ENCODE results near the gene ACER1.

ACER1 gene

DNA sequence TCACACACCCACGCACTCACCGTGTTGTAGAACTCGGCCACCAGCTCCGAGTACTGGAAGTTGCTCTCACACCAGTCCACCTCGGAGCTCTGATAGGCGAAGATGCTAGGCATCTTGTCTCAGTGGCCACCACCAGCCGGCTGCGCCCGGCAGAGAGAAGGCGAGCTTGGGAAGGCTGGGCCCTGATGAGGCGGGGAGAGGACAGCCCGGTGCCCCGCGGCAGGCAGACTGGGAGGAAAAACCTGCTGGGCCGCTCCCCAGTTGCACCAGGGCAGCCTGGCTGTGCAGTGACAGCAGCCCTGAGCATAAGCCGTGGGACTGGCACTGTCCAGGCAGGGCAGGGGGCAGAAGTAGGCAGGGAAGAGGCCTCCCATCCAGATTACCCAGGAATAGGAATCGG is at the start of gene ACER1:
TSS of gene ACER1 (minus strand) at position 174 of the 400 bp plus-strand sequence. CDS start at position 113, 61 bp downstream.
- Mint-ChIP-seq H3K27ac (no peak within 1 kb of the TSS), H3K9me3 (no peaks in the 10 kb centered on the region), H3K27me3 (no peaks in the 10 kb centered on the region), H3K4me3 (no peak within 1 kb of the TSS), H3K4me1 (no peaks in the 10 kb centered on the region)
- no peak for ATAC-seq
- DNase-seq, result no peak

GRCh38 chr19:6383188-6383587 is 49.8 kb upstream of the ACER1 start:
- peak overlapping the region; percentile 50 to 91 for H3K27ac Mint-ChIP-seq
- DNase-seq, result no peak
- H3K4me3 Mint-ChIP-seq, result no peak overlapping the region
- no peak for ATAC-seq
- H3K4me1 Mint-ChIP-seq, result peaks cover 6% of the 10 kb centered on the region
- no peaks in the 10 kb centered on the region for H3K9me3 Mint-ChIP-seq
- no peaks in the 10 kb centered on the region for H3K27me3 Mint-ChIP-seq

- no peak for DNase-seq
- Mint-ChIP-seq H3K27me3 (no peaks in the 10 kb centered on the region), H3K4me1 (no peaks in the 10 kb centered on the region), H3K27ac (peak overlapping the region in 1 of 2 donors; percentile 71), H3K4me3 (no peak overlapping the region), H3K9me3 (no peaks in the 10 kb centered on the region)
- peak; percentile 23 for ATAC-seq
Measured at GRCh38 chr19:6381030-6381750, 47.8 kb upstream of the ACER1 start.

- H3K4me1 Mint-ChIP-seq, result peaks cover 2% of the 10 kb centered on the region
- no peaks in the 10 kb centered on the region for H3K27me3 Mint-ChIP-seq
- H3K27ac Mint-ChIP-seq, result peak overlapping the region in 1 of 2 donors; percentile 38
- H3K4me3 Mint-ChIP-seq, result no peak overlapping the region
- DNase-seq, result no peak
- no peaks in the 10 kb centered on the region for H3K9me3 Mint-ChIP-seq
- no peak for ATAC-seq
Measured at GRCh38 chr19:6379744-6380143, 46.3 kb upstream of the ACER1 start.

- Mint-ChIP-seq H3K4me3 (no peak overlapping the region), H3K4me1 (peaks cover 14% of the 10 kb centered on the region), H3K27me3 (no peaks in the 10 kb centered on the region), H3K9me3 (no peaks in the 10 kb centered on the region), H3K27ac (no peak overlapping the region)
- ATAC-seq (no peak), DNase-seq (no peak)
Measured at GRCh38 chr19:6378486-6378885, 45.1 kb upstream of the ACER1 start.

- ATAC-seq, result no peak
- DNase-seq, result no peak
- Mint-ChIP-seq H3K9me3 (no peaks in the 10 kb centered on the region), H3K4me3 (no peak overlapping the region), H3K4me1 (peaks cover 15% of the 10 kb centered on the region), H3K27ac (no peak overlapping the region), H3K27me3 (no peaks in the 10 kb centered on the region)
Measured at GRCh38 chr19:6378041-6378440, 44.6 kb upstream of the ACER1 start.

DNA sequence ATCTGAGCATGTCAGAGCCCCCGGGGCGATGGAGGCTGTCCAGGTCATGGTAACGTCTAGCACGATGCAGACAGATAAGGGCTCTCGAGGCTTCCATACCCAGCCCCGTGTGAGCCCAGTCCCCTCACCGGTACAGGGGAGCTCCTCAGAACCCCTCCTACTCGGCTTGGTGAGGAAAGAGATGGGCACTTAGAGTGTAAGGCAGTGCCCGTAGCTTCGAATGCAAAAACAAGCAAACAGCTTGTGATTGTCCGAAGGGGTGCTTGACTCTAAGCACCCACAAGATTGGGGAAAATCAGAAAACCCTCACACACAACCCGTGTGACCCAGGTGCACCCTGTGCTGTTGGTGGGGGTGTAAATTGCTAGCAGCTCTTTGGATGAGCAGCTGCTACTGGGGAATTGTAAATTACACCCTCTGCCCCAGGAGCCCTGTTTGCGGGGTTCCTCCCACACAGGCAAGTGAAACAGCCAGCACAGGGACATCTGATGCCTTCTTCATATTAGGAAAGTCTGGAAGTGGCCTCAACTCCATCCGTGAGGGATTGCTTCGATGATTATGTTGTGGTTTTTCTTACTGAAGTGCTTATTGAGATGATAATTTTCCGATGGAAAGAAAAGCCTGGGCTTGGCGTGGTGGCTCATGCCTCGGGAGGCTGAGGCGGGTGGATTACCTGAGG is 43.2 kb upstream of the ACER1 start:
- Mint-ChIP-seq H3K4me3 (no peak overlapping the region), H3K27ac (no peak overlapping the region), H3K9me3 (no peaks in the 10 kb centered on the region), H3K4me1 (peaks cover 21% of the 10 kb centered on the region), H3K27me3 (no peaks in the 10 kb centered on the region)
- DNase-seq, result no peak
- no peak for ATAC-seq

DNA sequence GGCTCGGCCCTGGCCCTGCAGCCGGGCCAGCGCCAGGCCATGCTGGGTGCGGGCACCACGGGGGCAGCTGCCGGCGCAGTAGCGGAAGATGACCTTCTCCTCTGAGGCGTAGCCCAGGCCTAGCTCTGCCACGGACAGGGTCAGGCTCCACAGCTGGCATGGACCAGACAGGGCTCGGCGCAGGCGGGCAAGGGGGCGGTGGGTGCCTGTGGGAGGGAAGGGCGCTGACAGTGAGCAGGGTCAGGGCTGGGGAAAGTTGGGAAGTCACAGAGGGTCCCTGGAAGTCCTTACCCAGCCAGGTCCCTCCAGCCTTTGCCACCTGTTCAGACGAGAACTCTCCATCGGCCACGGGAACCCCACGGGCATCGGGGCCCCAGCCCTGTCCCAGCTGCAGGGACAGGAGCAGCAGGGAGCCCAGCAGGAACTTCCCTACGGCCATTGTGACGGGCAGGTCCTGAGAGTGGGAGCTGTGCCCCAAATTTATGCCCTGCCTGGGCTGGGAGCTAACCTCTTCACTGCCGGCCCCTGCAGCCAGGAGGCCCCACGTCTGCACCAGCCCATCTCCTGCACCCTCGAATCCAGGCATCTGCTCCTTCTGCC is 42.1 kb upstream of the ACER1 start, which contains the start of gene PSPN:
TSS of gene PSPN (minus strand) at position 523 of the 600 bp plus-strand sequence. CDS start at position 439, 84 bp downstream.
- H3K4me3 Mint-ChIP-seq, result peak within 1 kb of the TSS in 1 of 2 donors; percentile 35

GRCh38 chr19:6374711-6375410 is 41.4 kb upstream of the ACER1 start:
- DNase-seq (no peak), ATAC-seq (no peak)
- Mint-ChIP-seq H3K27ac (no peak overlapping the region), H3K4me1 (peaks cover 21% of the 10 kb centered on the region), H3K27me3 (no peaks in the 10 kb centered on the region), H3K4me3 (peak overlapping the region in 1 of 2 donors; percentile 35), H3K9me3 (no peaks in the 10 kb centered on the region)

More for the DNA sequence above, 42.1 kb upstream of the ACER1 start, which contains the start of gene PSPN:
- no peak for ATAC-seq
- no peak for DNase-seq
- Mint-ChIP-seq H3K4me1 (peaks cover 21% of the 10 kb centered on the region), H3K9me3 (no peaks in the 10 kb centered on the region), H3K27ac (no peak within 1 kb of the TSS), H3K27me3 (no peaks in the 10 kb centered on the region)

- DNase-seq (no peak), ATAC-seq (no peak)
- Mint-ChIP-seq H3K9me3 (no peaks in the 10 kb centered on the region), H3K4me1 (peaks cover 21% of the 10 kb centered on the region), H3K27me3 (no peaks in the 10 kb centered on the region), H3K27ac (no peak overlapping the region), H3K4me3 (peak overlapping the region in 1 of 2 donors; percentile 95)
Measured at GRCh38 chr19:6374161-6374709, 40.8 kb upstream of the ACER1 start.

- H3K27ac Mint-ChIP-seq, result peak overlapping the region; percentile 59 to 83
- ATAC-seq, result no peak
- no peak for DNase-seq
- H3K4me3 Mint-ChIP-seq, result peak overlapping the region; percentile 91 to 95
- no peaks in the 10 kb centered on the region for H3K27me3 Mint-ChIP-seq
- no peaks in the 10 kb centered on the region for H3K9me3 Mint-ChIP-seq
- peaks cover 21% of the 10 kb centered on the region for H3K4me1 Mint-ChIP-seq
Measured at GRCh38 chr19:6373813-6374108, 40.3 kb upstream of the ACER1 start.

DNA sequence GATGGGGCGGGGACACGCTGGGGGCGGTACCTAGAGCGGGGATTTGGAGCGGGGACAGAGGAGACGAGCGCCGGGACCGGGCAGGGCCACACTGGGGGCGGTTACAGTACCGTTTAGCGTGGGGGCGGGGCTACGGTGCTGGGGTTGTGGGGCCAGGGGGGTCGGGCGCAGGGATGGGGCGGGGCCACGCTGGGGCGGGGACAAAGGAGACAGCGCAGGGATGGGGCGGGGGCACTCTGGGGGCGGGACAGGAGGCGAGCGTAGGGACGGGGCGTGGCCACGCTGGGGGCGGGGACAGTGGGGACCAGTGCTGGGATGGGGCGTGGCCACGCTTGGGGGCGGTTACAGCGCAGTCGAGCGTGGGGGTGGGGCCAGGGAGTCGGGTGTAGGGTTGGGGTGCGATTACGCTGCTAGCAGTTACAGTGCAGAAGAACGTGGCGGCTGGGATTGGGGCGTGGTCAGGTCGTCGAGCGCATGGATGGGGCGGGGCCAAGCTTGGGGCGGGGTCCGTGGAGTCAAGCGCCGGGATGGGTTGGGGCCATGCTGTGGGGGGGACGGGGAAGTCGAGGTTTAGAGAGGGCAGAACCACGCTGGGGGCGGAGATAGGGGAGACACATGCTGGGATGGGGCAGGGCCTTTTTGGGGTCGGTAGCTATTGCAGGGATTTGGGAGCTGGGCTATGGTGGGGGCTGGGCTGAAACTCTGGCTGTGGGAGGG is 39.8 kb upstream of the ACER1 start:
- peak; percentile 78 for ATAC-seq
- DNase-seq, result peak; percentile 98 to 99

DNA sequence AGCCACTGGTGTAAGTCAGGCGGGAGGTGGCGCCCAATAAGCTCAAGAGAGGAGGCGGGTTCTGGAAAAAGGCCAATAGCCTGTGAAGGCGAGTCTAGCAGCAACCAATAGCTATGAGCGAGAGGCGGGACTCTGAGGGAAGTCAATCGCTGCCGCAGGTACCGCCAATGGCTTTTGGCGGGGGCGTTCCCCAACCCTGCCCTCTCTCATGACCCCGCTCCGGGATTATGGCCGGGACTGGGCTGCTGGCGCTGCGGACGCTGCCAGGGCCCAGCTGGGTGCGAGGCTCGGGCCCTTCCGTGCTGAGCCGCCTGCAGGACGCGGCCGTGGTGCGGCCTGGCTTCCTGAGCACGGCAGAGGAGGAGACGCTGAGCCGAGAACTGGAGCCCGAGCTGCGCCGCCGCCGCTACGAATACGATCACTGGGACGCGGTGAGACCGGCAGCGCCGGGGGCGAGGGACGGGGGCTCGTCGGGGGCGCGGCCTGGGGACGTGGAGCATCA is 39.2 kb upstream of the ACER1 start, which contains the start of gene ALKBH7:
TSS of gene ALKBH7 (plus strand) at position 201 of the 502 bp plus-strand sequence. CDS start at position 228, 27 bp downstream.
- DNase-seq (peak; percentile 96 to 98), ATAC-seq (peak; percentile 87)
- Mint-ChIP-seq H3K4me1 (peaks cover 21% of the 10 kb centered on the region), H3K4me3 (peak within 1 kb of the TSS; percentile 91 to 95), H3K27me3 (no peaks in the 10 kb centered on the region), H3K9me3 (no peaks in the 10 kb centered on the region), H3K27ac (peak within 1 kb of the TSS; percentile 95 to 98)

More for the DNA sequence above, 39.8 kb upstream of the ACER1 start:
- peak overlapping the region; percentile 91 to 95 for H3K4me3 Mint-ChIP-seq
- peak overlapping the region; percentile 95 to 98 for H3K27ac Mint-ChIP-seq
- no peaks in the 10 kb centered on the region for H3K9me3 Mint-ChIP-seq
- no peaks in the 10 kb centered on the region for H3K27me3 Mint-ChIP-seq
- peaks cover 21% of the 10 kb centered on the region for H3K4me1 Mint-ChIP-seq

- no peaks in the 10 kb centered on the region for H3K27me3 Mint-ChIP-seq
- peak overlapping the region in 1 of 2 donors; percentile 85 for H3K27ac Mint-ChIP-seq
- H3K4me1 Mint-ChIP-seq, result peaks cover 29% of the 10 kb centered on the region
- H3K9me3 Mint-ChIP-seq, result no peaks in the 10 kb centered on the region
- H3K4me3 Mint-ChIP-seq, result peak overlapping the region; percentile 63 to 69
- DNase-seq (no peak), ATAC-seq (no peak)
Measured at GRCh38 chr19:6364353-6364752, 30.9 kb upstream of the ACER1 start.

Data from stimulated activated naive CD8-positive, alpha-beta T cell treated with anti-CD3 and anti-CD28 coated beads, Interleukin-15, amount 100 ng/mL, for 72 hours (primary cell).